CD4-positive, alpha-beta T cell (primary cell): Measurements from ENCODE around the gene CPNE1. TPM values are rescaled to one million over a fixed set of nuclear protein-coding genes. Genes with fewer than 3 reads are reported as not detected.

Source experiments
- ATAC-seq: fragments of 200-7000 bp; cut with Tn5 transposase; one replicate; pipeline ENCODE4 v1.10.0; 2022; ENCODE audit warnings: mild to moderate bottlenecking; ENCODE audit not compliant: poor library complexity
- CTCF ChIA-PET: fragments of 350-600 bp; sonication (Branson Sonifier 250); formaldehyde crosslinking; loops from one replicate; lab custom pipeline; 2021; ENCODE audit warnings: antibody characterized with exemption, inconsistent platforms; lab: Charles Lee
- POLR2A ChIA-PET: fragments of 350-600 bp; sonication (Branson Sonifier 250); formaldehyde crosslinking; loops from one replicate; lab custom pipeline; 2021; ENCODE audit warnings: antibody characterized with exemption, inconsistent platforms; lab: Charles Lee
- DNase-seq, 14 experiments: peaks; one replicate each; pipeline ENCODE4 v3.0.0-alpha.2; 2013 to 2020; ENCODE audit warnings: mixed read lengths in 2 of 14
- H3K27ac ChIP-seq, 2 donors: one replicate each; pipeline versions ENCODE4 v1.5.1 to v1.7.0; 2013; ENCODE audit warnings: low read length in 2 of 2, low read depth in 1 of 2, mild to moderate bottlenecking in 1 of 2
- H3K27me3 ChIP-seq, 2 experiments: 1 replicate in 1 of 2; 2 replicates in 1 of 2; pipeline versions ENCODE4 v1.6.1 to v1.7.0; 2013; ENCODE audit warnings: low read length in 2 of 2, control low read depth in 1 of 2, mild to moderate bottlenecking in 1 of 2, moderate library complexity in 1 of 2; ENCODE audit not compliant: insufficient read depth in 2 of 2, control insufficient read depth in 1 of 2
- H3K36me3 ChIP-seq: one replicate; pipeline ENCODE4 v1.6.1; 2013; ENCODE audit warnings: low read length, control low read depth; ENCODE audit not compliant: insufficient read depth
- H3K4me1 ChIP-seq: one replicate; pipeline ENCODE4 v1.6.1; 2013; ENCODE audit warnings: low read length, control low read depth; ENCODE audit not compliant: insufficient read depth
- H3K4me3 ChIP-seq: one replicate; pipeline ENCODE4 v1.5.1; 2013; ENCODE audit warnings: mild to moderate bottlenecking, low read length, moderate library complexity
- H3K9me3 ChIP-seq, 2 experiments: 1 replicate in 1 of 2; 2 replicates in 1 of 2; pipeline versions ENCODE4 v1.6.1 to v1.7.0; 2013; ENCODE audit warnings: low read length in 2 of 2, mild to moderate bottlenecking in 2 of 2, control low read depth in 1 of 2, moderate library complexity in 1 of 2; ENCODE audit not compliant: control insufficient read depth in 1 of 2, insufficient read depth in 1 of 2
- H3K27ac Mint-ChIP-seq: one replicate; pipeline ENCODE4 v1.8.0; 2020; ENCODE audit warnings: mixed read lengths
- H3K27me3 Mint-ChIP-seq: one replicate; pipeline ENCODE4 v1.8.0; 2021; ENCODE audit warnings: mixed read lengths
- H3K36me3 Mint-ChIP-seq: one replicate; pipeline ENCODE4 v1.8.0; 2021; ENCODE audit warnings: low read depth, mixed read lengths
- H3K4me1 Mint-ChIP-seq: one replicate; pipeline ENCODE4 v1.8.0; 2021; ENCODE audit warnings: low read depth, mixed read lengths
- H3K4me3 Mint-ChIP-seq: one replicate; pipeline ENCODE4 v1.8.0; 2020; ENCODE audit warnings: mild to moderate bottlenecking, mixed read lengths
- H3K9me3 Mint-ChIP-seq: one replicate; pipeline ENCODE4 v1.8.0; 2020; ENCODE audit warnings: mixed read lengths
- CTCF ChIP-seq: fragments of 200-600 bp; IDR thresholded peaks from one replicate; pipeline ENCODE4 v1.8.0; 2022; ENCODE audit warnings: antibody characterized with exemption, mild to moderate bottlenecking
- intact Hi-C, 2 experiments: fragments of 100-400 bp; cut with DNase I in 1 of 2; cut with micrococcal nuclease in 1 of 2; formaldehyde crosslinking; loops; one replicate each; pipeline versions ENCODE4 v1.15.1 to v1.9.0; 2023 to 2025; cut with DNase I, micrococcal nuclease
- total RNA-seq, 174 experiments: library from RNA in 2 of 174; stranded (reverse) in 2 of 174; gene quantifications; one replicate each; pipeline ENCODE4 v1.2.3 and lab custom pipeline; 2021 to 2026

The CPNE1 gene
- total RNA-seq, 2 experiments from 2014 or later = 146 to 153 TPM

GRCh38 chr20:35595456-35595855 lies 69.2 kb downstream of the CPNE1 start:
- Histone ChIP-seq H3K27ac (no peak overlapping the region), H3K27me3 (peaks cover 0 to 7% of the 10 kb centered on the region in 2 experiments), H3K4me3 (no peak overlapping the region), H3K4me1 (peaks cover 1% of the 10 kb centered on the region), H3K36me3 (no peaks in the 10 kb centered on the region), H3K9me3 (no peaks in the 10 kb centered on the region)
- no peaks in the 10 kb centered on the region for H3K4me1 Mint-ChIP-seq
- ATAC-seq (no peak), DNase-seq (no peak)
- H3K36me3 Mint-ChIP-seq = no peaks in the 10 kb centered on the region
- ChIA-PET POLR2A (interaction anchor here (0.5 kb wide), 1 partner anchor 180 kb away, joined by 5 read pairs; no protein-coding TSS in a partner anchor), CTCF (interaction anchor here (1.2 kb wide), 1 partner anchor 24 kb away, joined by 3 read pairs; no protein-coding TSS in a partner anchor)
- H3K27ac Mint-ChIP-seq = no peak overlapping the region
- no peak overlapping the region for H3K4me3 Mint-ChIP-seq
- no peak for TF ChIP-seq CTCF
- H3K27me3 Mint-ChIP-seq = peaks cover 9% of the 10 kb centered on the region
- H3K9me3 Mint-ChIP-seq = no peaks in the 10 kb centered on the region
- intact Hi-C loops = no loop called here

- Mint-ChIP-seq H3K27me3 (peaks cover 4% of the 10 kb centered on the region), H3K36me3 (no peaks in the 10 kb centered on the region), H3K27ac (no peak overlapping the region), H3K4me3 (no peak overlapping the region), H3K4me1 (no peaks in the 10 kb centered on the region), H3K9me3 (no peaks in the 10 kb centered on the region)
- no peak overlapping the region for H3K4me3 ChIP-seq
- POLR2A ChIA-PET = no interaction called here
- intact Hi-C loops = no loop called here
- CTCF ChIA-PET = no interaction called here
- no peaks in the 10 kb centered on the region for H3K9me3 ChIP-seq
- H3K27me3 ChIP-seq = no peaks in the 10 kb centered on the region
- ATAC-seq (no peak), DNase-seq (no peak)
- no peaks in the 10 kb centered on the region for H3K36me3 ChIP-seq
- no peak overlapping the region for H3K27ac ChIP-seq
- H3K4me1 ChIP-seq = no peaks in the 10 kb centered on the region
- TF ChIP-seq CTCF = no peak
Measured at GRCh38 chr20:35592339-35592974, 72.2 kb downstream of the CPNE1 start.

GRCh38 chr20:35588397-35588796 lies 76.3 kb downstream of the CPNE1 start:
- H3K4me1 Mint-ChIP-seq = no peaks in the 10 kb centered on the region
- H3K36me3 Mint-ChIP-seq = no peaks in the 10 kb centered on the region
- Histone ChIP-seq H3K27ac (no peak overlapping the region), H3K4me3 (no peak overlapping the region), H3K36me3 (no peaks in the 10 kb centered on the region), H3K4me1 (no peaks in the 10 kb centered on the region), H3K9me3 (no peaks in the 10 kb centered on the region), H3K27me3 (no peaks in the 10 kb centered on the region)
- no peak for TF ChIP-seq CTCF
- intact Hi-C loops = no loop called here
- ChIA-PET POLR2A (no interaction called here), CTCF (interaction anchor here (0.7 kb wide), 1 partner anchor 353 kb away, joined by 3 read pairs; no protein-coding TSS in a partner anchor)
- H3K4me3 Mint-ChIP-seq = no peak overlapping the region
- DNase-seq = no peak
- no peaks in the 10 kb centered on the region for H3K27me3 Mint-ChIP-seq
- H3K27ac Mint-ChIP-seq = no peak overlapping the region
- H3K9me3 Mint-ChIP-seq = no peaks in the 10 kb centered on the region
- ATAC-seq = no peak
